ENCODE measurements around the gene BMP7. TPM values are rescaled to one million over a fixed set of nuclear protein-coding genes. Genes with fewer than 3 reads are reported as not detected.

Gene BMP7
- total and polyA plus RNA-seq, 9 of the 15 experiments (the other 6 are each of a cell fraction or from before 2014, with no cell fraction given), result 0.18 TPM; not detected in 8

DNA sequence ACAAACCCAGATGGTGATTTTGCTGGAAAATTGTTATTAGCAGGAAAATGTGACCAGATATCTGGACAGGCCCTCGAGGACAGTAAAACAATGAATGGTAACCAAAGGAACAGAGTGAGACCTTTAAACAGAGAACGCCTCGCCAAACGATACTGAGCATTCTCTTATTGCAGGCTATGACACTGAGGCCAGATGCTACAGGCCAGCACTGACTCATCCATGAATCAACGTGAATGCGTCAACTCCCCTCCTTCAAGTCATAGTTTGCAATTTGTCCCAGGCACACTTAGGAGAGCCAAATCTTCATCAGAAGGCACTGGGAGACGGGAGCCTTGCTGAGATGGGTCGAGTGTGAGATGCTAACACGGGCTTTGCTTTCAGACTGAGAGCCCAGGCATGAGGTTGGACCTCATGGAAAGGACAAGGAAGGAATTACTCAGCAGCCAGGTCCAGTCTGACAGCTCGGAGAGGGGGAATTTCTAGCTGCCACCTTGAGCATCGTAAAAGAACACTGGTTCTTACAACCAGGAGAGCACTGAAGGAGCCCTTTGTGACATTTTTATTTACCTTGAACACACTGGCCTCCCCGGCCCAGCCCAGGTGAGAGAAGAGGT lies 60.7 kb downstream of the BMP7 start:
- Histone ChIP-seq H3K9ac (ENCODE audit: insufficient read depth in 1 of 2, low read depth in 2 of 2, low read length in 2 of 2) (no peak overlapping the region), H4K20me1 (replicated peaks; ENCODE audit: control insufficient read depth, insufficient read depth, low read length) (0 out of 2 replicates have a peak, but pooled peaks cover 4% of the 10 kb centered on the region), H3K79me2 (ENCODE audit: control insufficient read depth, insufficient read depth, low read length) (no peaks in the 10 kb centered on the region), H3K4me3 (no peak overlapping the region), H3K27ac (ENCODE audit: extremely low read depth, low read depth, low read length) (no peak overlapping the region), H3K9me1 (ENCODE audit: control insufficient read depth, insufficient read depth, low read length) (no peaks in the 10 kb centered on the region), H3K4me2 (ENCODE audit: insufficient read depth, low read length) (no peak overlapping the region), H3K27me3 (ENCODE audit: control insufficient read depth in 2 of 2, insufficient read depth in 2 of 2, low read length in 2 of 2) (peaks cover 25 to 46% of the 10 kb centered on the region in 2 experiments; a peak in 4 of 5 replicates), H3K36me3 (ENCODE audit: control insufficient read depth, insufficient read depth, low read length) (no peaks in the 10 kb centered on the region), H3K9me3 (replicated peaks; ENCODE audit: control insufficient read depth, insufficient read depth, low read depth, low read length) (no peaks in the 10 kb centered on the region), H2AFZ (ENCODE audit: low read depth, low read length) (no peak overlapping the region), H3K4me1 (replicated peaks in 1 of 2; ENCODE audit: control insufficient read depth in 2 of 2, insufficient read depth in 2 of 2, low read length in 2 of 2) (no peaks in the 10 kb centered on the region)
- intact Hi-C loops (cut with micrococcal nuclease) (no loop called here), in situ Hi-C loops (cut with MboI) (no loop called here)
- TF ChIP-seq ZBTB11 (CRISPR knock-in tag; IDR thresholded peaks at IDR 0.05) (peak in 1 of 3 experiments; percentile 86; a peak in 2 of 6 replicates), KLF10 (CRISPR knock-in tag; IDR thresholded peaks at IDR 0.05) (no peak), ATF3 (IDR thresholded peaks at IDR 0.05) (peak; percentile 21; the same call in 1 of the 2 replicates), ATF3 (CRISPR knock-in tag; conservative IDR thresholded peaks at IDR 0.05) (no peak), PHB (CRISPR knock-in tag; IDR thresholded peaks at IDR 0.05) (no peak), ZNF76 (CRISPR knock-in tag; IDR thresholded peaks at IDR 0.05; ENCODE audit: borderline replicate concordance) (no peak), MYC (IDR thresholded peaks at IDR 0.05; ENCODE audit: low read depth, low read length) (no peak), MYC (CRISPR knock-in tag; IDR thresholded peaks at IDR 0.05; ENCODE audit: borderline replicate concordance, low read depth) (no peak), ZNF133 (CRISPR knock-in tag; IDR thresholded peaks at IDR 0.05) (no peak), FOSL1 (tag; conservative IDR thresholded peaks at IDR 0.05) (peak; percentile 71)
- TF ChIP-seq, protein P1, sequence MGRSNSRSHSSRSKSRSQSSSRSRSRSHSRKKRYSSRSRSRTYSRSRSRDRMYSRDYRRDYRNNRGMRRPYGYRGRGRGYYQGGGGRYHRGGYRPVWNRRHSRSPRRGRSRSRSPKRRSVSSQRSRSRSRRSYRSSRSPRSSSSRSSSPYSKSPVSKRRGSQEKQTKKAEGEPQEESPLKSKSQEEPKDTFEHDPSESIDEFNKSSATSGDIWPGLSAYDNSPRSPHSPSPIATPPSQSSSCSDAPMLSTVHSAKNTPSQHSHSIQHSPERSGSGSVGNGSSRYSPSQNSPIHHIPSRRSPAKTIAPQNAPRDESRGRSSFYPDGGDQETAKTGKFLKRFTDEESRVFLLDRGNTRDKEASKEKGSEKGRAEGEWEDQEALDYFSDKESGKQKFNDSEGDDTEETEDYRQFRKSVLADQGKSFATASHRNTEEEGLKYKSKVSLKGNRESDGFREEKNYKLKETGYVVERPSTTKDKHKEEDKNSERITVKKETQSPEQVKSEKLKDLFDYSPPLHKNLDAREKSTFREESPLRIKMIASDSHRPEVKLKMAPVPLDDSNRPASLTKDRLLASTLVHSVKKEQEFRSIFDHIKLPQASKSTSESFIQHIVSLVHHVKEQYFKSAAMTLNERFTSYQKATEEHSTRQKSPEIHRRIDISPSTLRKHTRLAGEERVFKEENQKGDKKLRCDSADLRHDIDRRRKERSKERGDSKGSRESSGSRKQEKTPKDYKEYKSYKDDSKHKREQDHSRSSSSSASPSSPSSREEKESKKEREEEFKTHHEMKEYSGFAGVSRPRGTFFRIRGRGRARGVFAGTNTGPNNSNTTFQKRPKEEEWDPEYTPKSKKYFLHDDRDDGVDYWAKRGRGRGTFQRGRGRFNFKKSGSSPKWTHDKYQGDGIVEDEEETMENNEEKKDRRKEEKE (IDR thresholded peaks at IDR 0.05; ENCODE audit: borderline replicate concordance in 1 of 2, control insufficient read depth in 1 of 2, low read depth in 2 of 2, low read length in 1 of 2), result 0 out of 4 replicates have a peak, but pooled peaks of 1 of the 2 experiments have one; percentile 5
- FAIRE-seq (no peak), ATAC-seq (no peak), DNase-seq (ENCODE audit: extremely low read depth in 1 of 4, low spot score in 3 of 4) (no peak)
- WGBS (ENCODE audit: insufficient coverage, low coverage, missing lambda C conversion rate), result 0% methylated on average over 12 of the region's 12 CpGs
- POLR2A ChIA-PET, result no interaction called here
- BruUV-seq (replicated peaks), result no TSS peak
- CTCF ChIA-PET (ENCODE audit: low intra/inter-chr PET ratio), result no interaction called here

Data from K562 (cell line).